GM21723 (cell line): ENCODE data around the gene TRMU.

Experiments used
- ATAC-seq: cut with Tn5 transposase; IDR thresholded peaks from one replicate; pipeline ENCODE4 v1.9.1; 2021; ENCODE audit warnings: mild to moderate bottlenecking, moderate library complexity; ENCODE audit not compliant: unreplicated experiment

TRMU gene

GRCh38 chr22:46355369-46355995 lies 20.0 kb downstream of the TRMU start:
- no peak for ATAC-seq

- no peak for ATAC-seq
Measured at GRCh38 chr22:46355996-46356471, 20.5 kb downstream of the TRMU start.

- ATAC-seq: no peak
Measured at GRCh38 chr22:46356496-46357480, 21.3 kb downstream of the TRMU start.

- ATAC-seq: no peak
Measured at GRCh38 chr22:46357711-46358520, 22.4 kb downstream of the TRMU start.

GRCh38 chr22:46358766-46359165 lies 23.3 kb downstream of the TRMU start:
- no peak for ATAC-seq

GRCh38 chr22:46359362-46359761 lies 23.8 kb downstream of the TRMU start:
- ATAC-seq: no peak

GRCh38 chr22:46360097-46360496 lies 24.6 kb downstream of the TRMU start:
- no peak for ATAC-seq

GRCh38 chr22:46360891-46361290 lies 25.4 kb downstream of the TRMU start:
- ATAC-seq: no peak

GRCh38 chr22:46361826-46362202 lies 26.3 kb downstream of the TRMU start:
- no peak for ATAC-seq

GRCh38 chr22:46362203-46362933 lies 26.9 kb downstream of the TRMU start:
- no peak for ATAC-seq

- no peak for ATAC-seq
Measured at GRCh38 chr22:46362934-46363515, 27.5 kb downstream of the TRMU start.

- no peak for ATAC-seq
Measured at GRCh38 chr22:46363611-46364321, 28.3 kb downstream of the TRMU start.

GRCh38 chr22:46364341-46365165 lies 29.0 kb downstream of the TRMU start:
- no peak for ATAC-seq

GRCh38 chr22:46365166-46365624 lies 29.7 kb downstream of the TRMU start:
- ATAC-seq: no peak

- no peak for ATAC-seq
Measured at GRCh38 chr22:46366327-46366731, 30.8 kb downstream of the TRMU start.

- no peak for ATAC-seq
Measured at GRCh38 chr22:46366801-46367706, 31.5 kb downstream of the TRMU start.

- no peak for ATAC-seq
Measured at GRCh38 chr22:46367707-46368191, 32.2 kb downstream of the TRMU start.
